A549 (cell line): ENCODE results near the gene MCM7. TPM values are rescaled to one million over a fixed set of nuclear protein-coding genes. Genes with fewer than 3 reads are reported as not detected.
A peak's percentile ranks its signal among the peaks of the same experiment; 100 is the strongest.

Source experiments
- ATAC-seq, 2 experiments: fragments of 200-7000 bp in 1 of 2; fragments of >200 bp in 1 of 2; cut with Nextera tagmentation in 1 of 2; cut with Tn5 transposase in 1 of 2; 3 replicates each; pipeline versions ENCODE4 v1.8.0 to v1.9.1; 2018 to 2020; ENCODE audit warnings: mild to moderate bottlenecking in 1 of 2, moderate library complexity in 1 of 2
- CTCF ChIA-PET: fragments of 300-600 bp; sonication (Branson Sonifier 250); formaldehyde crosslinking; extraction: SDS; loops from one replicate; lab custom pipeline; 2021; ENCODE audit warnings: antibody characterized with exemption, inconsistent platforms; lab: Yijun Ruan, JAX
- POLR2A ChIA-PET: fragments of 350-600 bp; formaldehyde crosslinking; extraction: SDS; loops from one replicate; lab custom pipeline; 2021; ENCODE audit warnings: antibody characterized with exemption, inconsistent platforms; lab: Yijun Ruan, JAX
- DNase-seq, 2 experiments: peaks; one replicate each; pipeline versions ENCODE4 v3.0.0 to v3.0.0-alpha.2; 2011 to 2016; ENCODE audit warnings: low read depth in 1 of 2, low spot score in 1 of 2
- FAIRE-seq: peaks from 2 replicates; lab custom pipeline; 2011; peaks lifted over from hg19 to GRCh38; lab: Jason Lieb, UNC
- H3K27ac ChIP-seq, 2 experiments: fragments of >200 bp; sonication (Bioruptor Twin); formaldehyde crosslinking; 3 replicates each; pipeline ENCODE4 v1.5.1; 2016 to 2017
- H3K4me1 ChIP-seq: fragments of >200 bp; sonication (Bioruptor Twin); formaldehyde crosslinking; 3 replicates; pipeline ENCODE4 v1.6.1; 2016
- H3K4me2 ChIP-seq: fragments of >200 bp; sonication (Bioruptor Twin); formaldehyde crosslinking; 3 replicates; pipeline ENCODE4 v1.6.1; 2016
- H3K4me3 ChIP-seq: fragments of >200 bp; sonication (Bioruptor Twin); formaldehyde crosslinking; 3 replicates; pipeline ENCODE4 v1.5.1; 2016
- H3K9me3 ChIP-seq: fragments of >200 bp; sonication (Bioruptor Twin); formaldehyde crosslinking; 3 replicates; pipeline ENCODE4 v1.6.1; 2016
- CHD2 ChIP-seq: fragments of 150-350 bp; IDR thresholded peaks from 2 replicates; pipeline ENCODE4 v1.6.1; 2014; ENCODE audit warnings: low read length; ENCODE audit not compliant: partially characterized antibody
- ESRRA ChIP-seq: fragments of 150-350 bp; IDR thresholded peaks from 2 replicates; pipeline ENCODE4 v1.6.1; 2014; ENCODE audit warnings: mild to moderate bottlenecking, low read length, borderline replicate concordance
- FOSB ChIP-seq: fragments of 250-450 bp; sonication (Bioruptor Pico); IDR thresholded peaks from 2 replicates; pipeline ENCODE4 v1.5.0; 2020; ENCODE audit warnings: mild to moderate bottlenecking, moderate library complexity
- FOXS1 ChIP-seq: fragments of 250-450 bp; sonication (Bioruptor Pico); IDR thresholded peaks from 2 replicates; pipeline ENCODE4 v1.5.0; 2020; ENCODE audit warnings: mild to moderate bottlenecking, moderate library complexity
- HDAC2 ChIP-seq: fragments of 200-600 bp; sonication (generic); IDR thresholded peaks from 2 replicates; pipeline ENCODE4 v1.6.1; 2016
- JUN ChIP-seq, 2 experiments: fragments of >200 bp; sonication (Bioruptor Twin); formaldehyde crosslinking; IDR thresholded peaks; 2 replicates in 1 of 2; 3 replicates in 1 of 2; pipeline ENCODE4 v1.6.1; 2016 to 2017
- KDM5A ChIP-seq: fragments of 200-600 bp; sonication (generic); IDR thresholded peaks from 2 replicates; pipeline ENCODE4 v1.6.1; 2016; ENCODE audit warnings: antibody characterized with exemption, mild to moderate bottlenecking
- MAFK ChIP-seq: fragments of 450-650 bp; IDR thresholded peaks from 2 replicates; pipeline ENCODE4 v1.6.1; 2014; ENCODE audit not compliant: partially characterized antibody
- MAZ ChIP-seq: fragments of 150-350 bp; IDR thresholded peaks from 2 replicates; pipeline ENCODE4 v1.6.1; 2014; ENCODE audit warnings: antibody characterized with exemption, low read depth, low read length, borderline replicate concordance
- POLR2AphosphoS2 ChIP-seq: conservative IDR thresholded peaks from 2 replicates; pipeline ENCODE4 v1.6.1; 2012; ENCODE audit warnings: low read length, improper control_type of control experiment, inconsistent platforms
- RCOR1 ChIP-seq: fragments of 150-350 bp; IDR thresholded peaks from 2 replicates; pipeline ENCODE4 v1.6.1; 2014; ENCODE audit warnings: antibody characterized with exemption, low read length, low read depth
- RFX5 ChIP-seq: fragments of 450-650 bp; IDR thresholded peaks from 2 replicates; pipeline ENCODE4 v1.7.1; 2014; ENCODE audit warnings: antibody characterized with exemption, mild to moderate bottlenecking, moderate library complexity
- ZSCAN20 ChIP-seq: fragments of 250-450 bp; sonication (Bioruptor Pico); IDR thresholded peaks from 2 replicates; pipeline ENCODE4 v1.8.0; 2022; ENCODE audit warnings: mild to moderate bottlenecking, moderate library complexity
- WGBS: methylation state at CpG from one replicate; pipeline ENCODE4 v1.1.6; 2017; ENCODE audit errors: missing lambda C conversion rate; 5-methylcytosine and 5-hydroxymethylcytosine counted together
- polyA plus RNA-seq, 4 experiments: library from polyadenylated mRNA; depleted of rRNA in 3 of 4; stranded (reverse); fragments of >200 nt; fragmentation: RNase III in 1 of 4; extraction: RNeasy Plus Mini Kit Qiagen cat#74134 plus additional on column Dnase treatment in 1 of 4; gene quantifications; 2 replicates in 3 of 4; 3 replicates in 1 of 4; pipeline ENCODE4 v1.2.3, GENCODE V29; 2011 to 2017
- TF ChIP-seq, protein P1 (sequence below): IDR thresholded peaks from 2 replicates; pipeline ENCODE4 v1.6.1; 2012; ENCODE audit warnings: low read depth, borderline replicate concordance
- TF ChIP-seq, protein P2 (sequence below): fragments of 250-450 bp; sonication (Bioruptor Pico); IDR thresholded peaks from 2 replicates; pipeline ENCODE4 v1.5.0; 2020; ENCODE audit warnings: low read depth, mild to moderate bottlenecking, moderate library complexity
- TF ChIP-seq, protein P3 (sequence below): fragments of 250-450 bp; sonication (Bioruptor Pico); IDR thresholded peaks from 2 replicates; pipeline ENCODE4 v1.5.0; 2021; ENCODE audit warnings: mild to moderate bottlenecking, moderate library complexity, borderline replicate concordance
- TF ChIP-seq, protein P4 (sequence below): IDR thresholded peaks from 2 replicates; pipeline ENCODE4 v1.6.1; 2012
- TF ChIP-seq, protein P5 (sequence below): fragments of >200 bp; sonication (Bioruptor Twin); formaldehyde crosslinking; IDR thresholded peaks from 3 replicates; pipeline ENCODE4 v1.5.1; 2016
- TF ChIP-seq, protein P6 (sequence below): fragments of 450-650 bp; IDR thresholded peaks from 2 replicates; pipeline ENCODE4 v1.6.1; 2014; ENCODE audit warnings: antibody characterized with exemption
- TF ChIP-seq, protein P7 (sequence below): fragments of 200-600 bp; sonication (generic); IDR thresholded peaks from 2 replicates; pipeline ENCODE4 v1.6.1; 2016; ENCODE audit warnings: antibody characterized with exemption, mild to moderate bottlenecking, moderate library complexity

Gene MCM7
- polyA plus RNA-seq, 2 of the 4 experiments (the other 2 are of a cell fraction): 145 to 287 TPM

DNA sequence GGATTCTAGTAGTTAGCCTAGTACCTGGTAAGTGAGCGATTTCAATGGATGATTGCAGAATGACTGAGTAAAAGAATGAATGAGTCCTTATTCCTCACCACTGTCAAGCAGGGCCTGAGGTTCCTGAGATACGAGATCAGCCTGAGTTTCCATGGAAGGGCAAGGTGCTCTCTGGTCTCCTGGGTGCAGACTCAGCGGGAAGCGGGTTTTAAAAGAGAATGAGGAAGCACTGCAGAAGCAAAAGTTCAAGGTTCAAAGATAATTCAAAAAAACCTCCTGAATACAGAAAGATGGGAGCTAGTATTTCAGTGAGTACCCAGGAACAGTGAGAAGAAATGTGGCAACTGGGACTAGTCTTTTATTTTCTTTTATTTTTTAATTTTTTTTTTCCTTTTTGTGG is 24.0 kb downstream of the MCM7 start (continued):
- TF ChIP-seq ZSCAN20 (CRISPR knock-in tag) (no peak), CHD2 (no peak), RCOR1 (no peak), RFX5 (no peak)

DNA sequence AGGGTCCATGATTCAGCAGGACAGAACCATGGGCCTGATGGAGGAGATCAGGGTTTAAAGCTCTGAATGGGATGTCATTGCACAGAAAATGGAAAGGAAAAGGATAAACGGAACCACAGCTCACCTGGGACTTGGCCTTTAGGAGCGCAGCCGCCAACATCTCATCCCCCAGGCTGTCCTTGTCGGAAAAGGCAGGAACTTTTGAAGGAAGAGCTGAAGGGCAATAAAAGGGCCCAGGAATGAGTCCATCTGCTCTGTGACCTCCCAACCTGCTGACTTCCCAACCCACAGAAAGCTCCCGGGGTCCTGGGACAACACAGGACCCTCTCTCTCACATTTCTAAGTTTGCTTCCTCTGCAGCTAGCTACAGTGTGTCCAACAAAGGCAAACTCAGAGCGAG is 25.8 kb downstream of the MCM7 start:
- ChIA-PET CTCF (interaction anchor here (0.5 to 1.2 kb wide), 5 partner anchors 12 to 552 kb away, joined by 3 to 4 read pairs (median 3); no protein-coding TSS in a partner anchor), POLR2A (no interaction called here)
- 94% methylated on average over 6 of the region's 6 CpGs for WGBS

DNA sequence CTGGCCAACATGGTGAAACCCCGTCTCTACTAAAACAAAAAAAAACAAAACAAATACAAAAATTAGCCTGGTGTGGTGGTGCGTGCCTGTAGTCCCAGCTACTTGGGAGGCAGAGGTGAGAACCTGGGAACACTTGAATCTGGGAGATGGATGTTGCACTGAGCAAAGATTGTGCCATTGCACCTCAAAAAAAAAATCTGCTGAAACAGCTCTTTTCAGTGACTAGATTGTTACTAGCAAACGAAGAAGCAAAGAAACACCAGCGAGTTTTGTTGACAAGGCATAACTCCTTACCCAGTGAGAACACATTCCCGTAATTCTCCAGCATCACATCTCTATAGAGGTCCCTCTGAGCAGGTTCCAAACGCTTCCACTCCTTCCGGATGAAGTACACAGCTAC is 26.4 kb downstream of the MCM7 start:
- WGBS: 97% methylated on average over 7 of the region's 7 CpGs
- no peak for FAIRE-seq
- CTCF ChIA-PET: interaction anchor here (0.5 to 1.7 kb wide), 4 partner anchors 25 to 538 kb away, joined by 3 to 4 read pairs (median 4); no protein-coding TSS in a partner anchor

More for the DNA sequence above, 25.8 kb downstream of the MCM7 start:
- H3K4me3 ChIP-seq: no peak overlapping the region
- peaks cover 83% of the 10 kb centered on the region for H3K9me3 ChIP-seq
- no peak overlapping the region for H3K4me2 ChIP-seq
- H3K27ac ChIP-seq: no peak overlapping the region
- FAIRE-seq: no peak
- TF ChIP-seq FOSB (no peak), MAZ (no peak)
- TF ChIP-seq, protein P1, sequence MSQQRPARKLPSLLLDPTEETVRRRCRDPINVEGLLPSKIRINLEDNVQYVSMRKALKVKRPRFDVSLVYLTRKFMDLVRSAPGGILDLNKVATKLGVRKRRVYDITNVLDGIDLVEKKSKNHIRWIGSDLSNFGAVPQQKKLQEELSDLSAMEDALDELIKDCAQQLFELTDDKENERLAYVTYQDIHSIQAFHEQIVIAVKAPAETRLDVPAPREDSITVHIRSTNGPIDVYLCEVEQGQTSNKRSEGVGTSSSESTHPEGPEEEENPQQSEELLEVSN: no peak
- TF ChIP-seq, protein P2, sequence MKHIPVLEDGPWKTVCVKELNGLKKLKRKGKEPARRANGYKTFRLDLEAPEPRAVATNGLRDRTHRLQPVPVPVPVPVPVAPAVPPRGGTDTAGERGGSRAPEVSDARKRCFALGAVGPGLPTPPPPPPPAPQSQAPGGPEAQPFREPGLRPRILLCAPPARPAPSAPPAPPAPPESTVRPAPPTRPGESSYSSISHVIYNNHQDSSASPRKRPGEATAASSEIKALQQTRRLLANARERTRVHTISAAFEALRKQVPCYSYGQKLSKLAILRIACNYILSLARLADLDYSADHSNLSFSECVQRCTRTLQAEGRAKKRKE: no peak
- DNase-seq: no peak
- no peak for ATAC-seq
- H3K4me1 ChIP-seq: peaks cover 6% of the 10 kb centered on the region; the same call in 1 of the 3 replicates

DNA sequence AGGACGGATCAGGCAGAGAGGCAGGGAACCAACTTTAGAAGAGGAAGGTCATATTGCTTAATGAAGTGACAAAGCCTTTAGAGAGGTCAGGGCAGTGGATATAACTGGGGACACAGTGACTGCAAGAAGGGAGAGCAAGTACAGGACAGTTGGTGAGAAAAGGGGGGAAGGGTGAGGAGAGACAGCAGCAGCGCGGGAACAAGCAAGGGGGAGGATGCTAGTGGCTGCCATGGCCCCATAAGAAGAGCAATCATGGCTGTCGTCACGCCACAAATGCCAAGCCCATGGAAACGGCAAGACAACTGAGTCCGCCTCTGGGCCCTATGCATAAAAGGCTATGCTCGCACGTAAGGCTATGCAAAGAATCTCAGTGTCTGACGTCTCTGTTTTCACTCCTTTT is 28.7 kb downstream of the MCM7 start:
- WGBS: 94% methylated on average over 10 of the region's 10 CpGs
- Histone ChIP-seq H3K4me2 (no peak overlapping the region), H3K27ac (no peak overlapping the region), H3K4me1 (no peaks in the 10 kb centered on the region), H3K9me3 (peaks cover 100% of the 10 kb centered on the region), H3K4me3 (no peak overlapping the region)
- no peak for DNase-seq
- ChIA-PET POLR2A (interaction anchor here (1.9 kb wide), 1 partner anchor 28 kb away, joined by 5 read pairs; the partner anchor contains the start of genes AP4M1 and MCM7), CTCF (interaction anchor here (0.9 to 1.1 kb wide), 4 partner anchors 8 to 95 kb away, joined by 3 to 4 read pairs (median 3); no protein-coding TSS in a partner anchor)
- no peak for ATAC-seq
- FAIRE-seq: no peak
- TF ChIP-seq FOXS1: no peak
- no peak for TF ChIP-seq CHD2
- TF ChIP-seq, protein P3, sequence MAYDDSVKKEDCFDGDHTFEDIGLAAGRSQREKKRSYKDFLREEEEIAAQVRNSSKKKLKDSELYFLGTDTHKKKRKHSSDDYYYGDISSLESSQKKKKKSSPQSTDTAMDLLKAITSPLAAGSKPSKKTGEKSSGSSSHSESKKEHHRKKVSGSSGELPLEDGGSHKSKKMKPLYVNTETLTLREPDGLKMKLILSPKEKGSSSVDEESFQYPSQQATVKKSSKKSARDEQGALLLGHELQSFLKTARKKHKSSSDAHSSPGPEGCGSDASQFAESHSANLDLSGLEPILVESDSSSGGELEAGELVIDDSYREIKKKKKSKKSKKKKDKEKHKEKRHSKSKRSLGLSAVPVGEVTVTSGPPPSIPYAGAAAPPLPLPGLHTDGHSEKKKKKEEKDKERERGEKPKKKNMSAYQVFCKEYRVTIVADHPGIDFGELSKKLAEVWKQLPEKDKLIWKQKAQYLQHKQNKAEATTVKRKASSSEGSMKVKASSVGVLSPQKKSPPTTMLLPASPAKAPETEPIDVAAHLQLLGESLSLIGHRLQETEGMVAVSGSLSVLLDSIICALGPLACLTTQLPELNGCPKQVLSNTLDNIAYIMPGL (CRISPR knock-in tag): no peak
- no peak for TF ChIP-seq ESRRA
- TF ChIP-seq, protein P4, sequence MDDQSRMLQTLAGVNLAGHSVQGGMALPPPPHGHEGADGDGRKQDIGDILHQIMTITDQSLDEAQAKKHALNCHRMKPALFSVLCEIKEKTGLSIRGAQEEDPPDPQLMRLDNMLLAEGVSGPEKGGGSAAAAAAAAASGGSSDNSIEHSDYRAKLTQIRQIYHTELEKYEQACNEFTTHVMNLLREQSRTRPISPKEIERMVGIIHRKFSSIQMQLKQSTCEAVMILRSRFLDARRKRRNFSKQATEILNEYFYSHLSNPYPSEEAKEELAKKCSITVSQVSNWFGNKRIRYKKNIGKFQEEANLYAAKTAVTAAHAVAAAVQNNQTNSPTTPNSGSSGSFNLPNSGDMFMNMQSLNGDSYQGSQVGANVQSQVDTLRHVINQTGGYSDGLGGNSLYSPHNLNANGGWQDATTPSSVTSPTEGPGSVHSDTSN: no peak
- TF ChIP-seq, protein P5, sequence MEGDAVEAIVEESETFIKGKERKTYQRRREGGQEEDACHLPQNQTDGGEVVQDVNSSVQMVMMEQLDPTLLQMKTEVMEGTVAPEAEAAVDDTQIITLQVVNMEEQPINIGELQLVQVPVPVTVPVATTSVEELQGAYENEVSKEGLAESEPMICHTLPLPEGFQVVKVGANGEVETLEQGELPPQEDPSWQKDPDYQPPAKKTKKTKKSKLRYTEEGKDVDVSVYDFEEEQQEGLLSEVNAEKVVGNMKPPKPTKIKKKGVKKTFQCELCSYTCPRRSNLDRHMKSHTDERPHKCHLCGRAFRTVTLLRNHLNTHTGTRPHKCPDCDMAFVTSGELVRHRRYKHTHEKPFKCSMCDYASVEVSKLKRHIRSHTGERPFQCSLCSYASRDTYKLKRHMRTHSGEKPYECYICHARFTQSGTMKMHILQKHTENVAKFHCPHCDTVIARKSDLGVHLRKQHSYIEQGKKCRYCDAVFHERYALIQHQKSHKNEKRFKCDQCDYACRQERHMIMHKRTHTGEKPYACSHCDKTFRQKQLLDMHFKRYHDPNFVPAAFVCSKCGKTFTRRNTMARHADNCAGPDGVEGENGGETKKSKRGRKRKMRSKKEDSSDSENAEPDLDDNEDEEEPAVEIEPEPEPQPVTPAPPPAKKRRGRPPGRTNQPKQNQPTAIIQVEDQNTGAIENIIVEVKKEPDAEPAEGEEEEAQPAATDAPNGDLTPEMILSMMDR: no peak
- TF ChIP-seq, protein P6, sequence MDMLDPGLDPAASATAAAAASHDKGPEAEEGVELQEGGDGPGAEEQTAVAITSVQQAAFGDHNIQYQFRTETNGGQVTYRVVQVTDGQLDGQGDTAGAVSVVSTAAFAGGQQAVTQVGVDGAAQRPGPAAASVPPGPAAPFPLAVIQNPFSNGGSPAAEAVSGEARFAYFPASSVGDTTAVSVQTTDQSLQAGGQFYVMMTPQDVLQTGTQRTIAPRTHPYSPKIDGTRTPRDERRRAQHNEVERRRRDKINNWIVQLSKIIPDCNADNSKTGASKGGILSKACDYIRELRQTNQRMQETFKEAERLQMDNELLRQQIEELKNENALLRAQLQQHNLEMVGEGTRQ: no peak
- TF ChIP-seq FOSB: no peak
- TF ChIP-seq JUN (IDR thresholded peaks at IDR 0.05): no peak
- no peak for TF ChIP-seq POLR2AphosphoS2
- no peak for TF ChIP-seq HDAC2
- TF ChIP-seq KDM5A: no peak
- TF ChIP-seq, protein P7, sequence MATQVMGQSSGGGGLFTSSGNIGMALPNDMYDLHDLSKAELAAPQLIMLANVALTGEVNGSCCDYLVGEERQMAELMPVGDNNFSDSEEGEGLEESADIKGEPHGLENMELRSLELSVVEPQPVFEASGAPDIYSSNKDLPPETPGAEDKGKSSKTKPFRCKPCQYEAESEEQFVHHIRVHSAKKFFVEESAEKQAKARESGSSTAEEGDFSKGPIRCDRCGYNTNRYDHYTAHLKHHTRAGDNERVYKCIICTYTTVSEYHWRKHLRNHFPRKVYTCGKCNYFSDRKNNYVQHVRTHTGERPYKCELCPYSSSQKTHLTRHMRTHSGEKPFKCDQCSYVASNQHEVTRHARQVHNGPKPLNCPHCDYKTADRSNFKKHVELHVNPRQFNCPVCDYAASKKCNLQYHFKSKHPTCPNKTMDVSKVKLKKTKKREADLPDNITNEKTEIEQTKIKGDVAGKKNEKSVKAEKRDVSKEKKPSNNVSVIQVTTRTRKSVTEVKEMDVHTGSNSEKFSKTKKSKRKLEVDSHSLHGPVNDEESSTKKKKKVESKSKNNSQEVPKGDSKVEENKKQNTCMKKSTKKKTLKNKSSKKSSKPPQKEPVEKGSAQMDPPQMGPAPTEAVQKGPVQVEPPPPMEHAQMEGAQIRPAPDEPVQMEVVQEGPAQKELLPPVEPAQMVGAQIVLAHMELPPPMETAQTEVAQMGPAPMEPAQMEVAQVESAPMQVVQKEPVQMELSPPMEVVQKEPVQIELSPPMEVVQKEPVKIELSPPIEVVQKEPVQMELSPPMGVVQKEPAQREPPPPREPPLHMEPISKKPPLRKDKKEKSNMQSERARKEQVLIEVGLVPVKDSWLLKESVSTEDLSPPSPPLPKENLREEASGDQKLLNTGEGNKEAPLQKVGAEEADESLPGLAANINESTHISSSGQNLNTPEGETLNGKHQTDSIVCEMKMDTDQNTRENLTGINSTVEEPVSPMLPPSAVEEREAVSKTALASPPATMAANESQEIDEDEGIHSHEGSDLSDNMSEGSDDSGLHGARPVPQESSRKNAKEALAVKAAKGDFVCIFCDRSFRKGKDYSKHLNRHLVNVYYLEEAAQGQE: no peak

More for the DNA sequence above, 26.4 kb downstream of the MCM7 start:
- Histone ChIP-seq H3K4me2 (no peak overlapping the region), H3K27ac (no peak overlapping the region), H3K4me3 (no peak overlapping the region), H3K4me1 (peaks cover under 1% of the 10 kb centered on the region; the same call in 1 of the 3 replicates), H3K9me3 (peaks cover 89% of the 10 kb centered on the region)
- POLR2A ChIA-PET: no interaction called here
- no peak for ATAC-seq
- DNase-seq: no peak
- peak; percentile 92 for TF ChIP-seq MAFK
- no peak for TF ChIP-seq FOSB
